Measurements from ENCODE around the gene NXPE1. TPM values are rescaled to one million over a fixed set of nuclear protein-coding genes. Genes with fewer than 3 reads are reported as not detected.

NXPE1 gene
- total RNA-seq, 1 experiment from 2014 or later: not detected

DNA sequence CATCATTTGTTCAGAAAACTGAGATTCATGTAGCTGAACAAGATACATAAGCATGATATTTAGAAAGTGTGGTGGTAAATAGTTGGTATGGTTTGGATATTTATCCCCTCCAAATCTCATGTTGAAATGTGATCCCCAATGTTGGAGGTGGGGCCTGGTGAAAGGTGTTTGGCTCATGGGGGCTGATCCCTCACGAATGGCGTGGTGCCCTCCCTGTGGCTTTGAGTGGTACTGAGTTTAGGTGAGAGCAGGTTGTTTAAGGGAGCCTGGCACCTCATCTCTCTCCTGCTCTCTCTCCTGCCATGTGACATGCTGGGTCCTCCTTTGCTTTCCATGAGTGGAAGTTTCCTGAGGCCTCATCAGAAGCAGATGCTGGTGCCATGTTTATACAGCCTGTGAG is 48.1 kb downstream of the NXPE1 start:
- no peaks in the 10 kb centered on the region for H3K27me3 ChIP-seq (ENCODE audit: insufficient read depth, low read length)
- no peaks in the 10 kb centered on the region for H3K79me2 ChIP-seq (ENCODE audit: insufficient read depth, low read length)
- TF ChIP-seq SP1 (IDR thresholded peaks at IDR 0.05; ENCODE audit: low read depth): no peak
- TF ChIP-seq POLR2A (IDR thresholded peaks at IDR 0.05; ENCODE audit: borderline replicate concordance, extremely low read depth, insufficient read depth, insufficient read length): no peak
- no peak for TF ChIP-seq POLR2AphosphoS5 (IDR thresholded peaks at IDR 0.05; ENCODE audit: low read depth, low read length)
- no peak for TF ChIP-seq TCF7L2 (IDR thresholded peaks at IDR 0.05; ENCODE audit: borderline replicate concordance, extremely low read depth, insufficient read depth, insufficient read length)
- no peak for TF ChIP-seq EZH2 (IDR thresholded peaks at IDR 0.05)
- TF ChIP-seq ELF1 (IDR thresholded peaks at IDR 0.05; ENCODE audit: borderline replicate concordance, low read depth): no peak
- TF ChIP-seq JUND (IDR thresholded peaks at IDR 0.05): no peak
- no peak for TF ChIP-seq RAD21 (IDR thresholded peaks at IDR 0.05; ENCODE audit: low read depth)
- TF ChIP-seq, protein P1, sequence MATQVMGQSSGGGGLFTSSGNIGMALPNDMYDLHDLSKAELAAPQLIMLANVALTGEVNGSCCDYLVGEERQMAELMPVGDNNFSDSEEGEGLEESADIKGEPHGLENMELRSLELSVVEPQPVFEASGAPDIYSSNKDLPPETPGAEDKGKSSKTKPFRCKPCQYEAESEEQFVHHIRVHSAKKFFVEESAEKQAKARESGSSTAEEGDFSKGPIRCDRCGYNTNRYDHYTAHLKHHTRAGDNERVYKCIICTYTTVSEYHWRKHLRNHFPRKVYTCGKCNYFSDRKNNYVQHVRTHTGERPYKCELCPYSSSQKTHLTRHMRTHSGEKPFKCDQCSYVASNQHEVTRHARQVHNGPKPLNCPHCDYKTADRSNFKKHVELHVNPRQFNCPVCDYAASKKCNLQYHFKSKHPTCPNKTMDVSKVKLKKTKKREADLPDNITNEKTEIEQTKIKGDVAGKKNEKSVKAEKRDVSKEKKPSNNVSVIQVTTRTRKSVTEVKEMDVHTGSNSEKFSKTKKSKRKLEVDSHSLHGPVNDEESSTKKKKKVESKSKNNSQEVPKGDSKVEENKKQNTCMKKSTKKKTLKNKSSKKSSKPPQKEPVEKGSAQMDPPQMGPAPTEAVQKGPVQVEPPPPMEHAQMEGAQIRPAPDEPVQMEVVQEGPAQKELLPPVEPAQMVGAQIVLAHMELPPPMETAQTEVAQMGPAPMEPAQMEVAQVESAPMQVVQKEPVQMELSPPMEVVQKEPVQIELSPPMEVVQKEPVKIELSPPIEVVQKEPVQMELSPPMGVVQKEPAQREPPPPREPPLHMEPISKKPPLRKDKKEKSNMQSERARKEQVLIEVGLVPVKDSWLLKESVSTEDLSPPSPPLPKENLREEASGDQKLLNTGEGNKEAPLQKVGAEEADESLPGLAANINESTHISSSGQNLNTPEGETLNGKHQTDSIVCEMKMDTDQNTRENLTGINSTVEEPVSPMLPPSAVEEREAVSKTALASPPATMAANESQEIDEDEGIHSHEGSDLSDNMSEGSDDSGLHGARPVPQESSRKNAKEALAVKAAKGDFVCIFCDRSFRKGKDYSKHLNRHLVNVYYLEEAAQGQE (IDR thresholded peaks at IDR 0.05; ENCODE audit: low read depth): no peak
- no peak for TF ChIP-seq EZH2phosphoT487 (IDR thresholded peaks at IDR 0.05; ENCODE audit: borderline replicate concordance)
- TF ChIP-seq SRF (IDR thresholded peaks at IDR 0.05; ENCODE audit: low read depth): no peak
- ChIA-PET RAD21 (ENCODE audit: low non-redundant PET in 1 of 2, low total read pairs in 2 of 2, uncharacterized antibody in 2 of 2, unreplicated experiment in 2 of 2) (no interaction called here), POLR2A (no interaction called here), CTCF (no interaction called here)
- H3K4me3 ChIP-seq (replicated peaks in 1 of 2; ENCODE audit: low read depth in 1 of 2, low read length in 2 of 2): no peak overlapping the region
- H3K4me2 ChIP-seq (ENCODE audit: low read length): no peak overlapping the region
- no peak for ATAC-seq
- no peak for DNase-seq (ENCODE audit: low read depth, low spot score)
- H3K9me2 ChIP-seq (ENCODE audit: insufficient read depth): no peaks in the 10 kb centered on the region
- no peaks in the 10 kb centered on the region for H4K20me1 ChIP-seq (ENCODE audit: insufficient read depth)
- no peaks in the 10 kb centered on the region for H3K4me1 ChIP-seq (ENCODE audit: control insufficient read depth in 1 of 2, insufficient read depth in 2 of 2, low read length in 2 of 2)
- H3K9ac ChIP-seq (ENCODE audit: low read length): no peak overlapping the region
- H2AFZ ChIP-seq (ENCODE audit: low read depth, low read length, poor library complexity, severe bottlenecking): no peak overlapping the region
- no TSS peak for BruUV-seq (replicated peaks)
- H3K36me3 ChIP-seq (ENCODE audit: control insufficient read depth in 1 of 2, insufficient read depth in 2 of 2, low read length in 2 of 2): no peaks in the 10 kb centered on the region
- intact Hi-C loops (cut with micrococcal nuclease): no loop called here
- no peaks in the 10 kb centered on the region for H3K9me3 ChIP-seq (ENCODE audit: control insufficient read depth in 1 of 2, insufficient read depth in 1 of 2, low read depth in 1 of 2, low read length in 2 of 2)
- H3K27ac ChIP-seq (ENCODE audit: low read depth, low read length): no peak overlapping the region
